NT2/D1 (cell line): ENCODE results near the gene FBXW10.
"Not testable (repeated sequence)": the region's sequence is repeated elsewhere in the genome, so short reads cannot be mapped to it uniquely, and the experiment has no call there.

Experiments used
- DNase-seq: peaks from one replicate; pipeline ENCODE4 v3.0.0-alpha.2; 2011; ENCODE audit warnings: low read depth, low spot score
- H3K27me3 ChIP-seq: 2 replicates; pipeline ENCODE4 v1.6.0; 2011; ENCODE audit warnings: mild to moderate bottlenecking; ENCODE audit not compliant: insufficient read length, insufficient read depth
- H3K36me3 ChIP-seq: 2 replicates; pipeline ENCODE4 v1.6.1; 2011; ENCODE audit warnings: mild to moderate bottlenecking, low read length, mixed read lengths; ENCODE audit not compliant: insufficient read depth, insufficient read length
- H3K4me1 ChIP-seq: 2 replicates; pipeline ENCODE4 v1.5.1; 2011; ENCODE audit not compliant: insufficient read depth, insufficient read length
- H3K4me3 ChIP-seq: 2 replicates; pipeline ENCODE4 v1.5.1; 2011; ENCODE audit warnings: low read depth; ENCODE audit not compliant: insufficient read length
- H3K9ac ChIP-seq: 2 replicates; pipeline ENCODE4 v1.6.0; 2011; ENCODE audit warnings: low read depth; ENCODE audit not compliant: insufficient read length
- H3K9me3 ChIP-seq: 2 replicates; pipeline ENCODE4 v1.5.1; 2011; ENCODE audit warnings: mild to moderate bottlenecking, low read length; ENCODE audit not compliant: insufficient read depth
- SUZ12 ChIP-seq: IDR thresholded peaks from 2 replicates; pipeline ENCODE4 v1.6.1; 2011; ENCODE audit not compliant: insufficient read length, insufficient read depth; ENCODE audit errors: extremely low read depth
- YY1 ChIP-seq: IDR thresholded peaks from 2 replicates; pipeline ENCODE4 v1.6.1; 2011; ENCODE audit not compliant: insufficient read length, insufficient read depth
- ZNF274 ChIP-seq: IDR thresholded peaks from 2 replicates; pipeline ENCODE4 v1.6.1; 2011; ENCODE audit warnings: mild to moderate bottlenecking, low read depth, low read length

Gene FBXW10

GRCh38 chr17:18760221-18760620 lies 16.4 kb downstream of the FBXW10 start:
- H3K9me3 ChIP-seq, H3K4me1 ChIP-seq, H3K4me3 ChIP-seq, H3K36me3 ChIP-seq, H3K9ac ChIP-seq, H3K27me3 ChIP-seq, DNase-seq: not testable (repeated sequence)

- H3K4me3 ChIP-seq, H3K36me3 ChIP-seq, H3K27me3 ChIP-seq, DNase-seq, H3K9ac ChIP-seq, H3K9me3 ChIP-seq, H3K4me1 ChIP-seq: not testable (repeated sequence)
Observed at GRCh38 chr17:18770572-18770971, 26.7 kb downstream of the FBXW10 start.

GRCh38 chr17:18771066-18771465 lies 27.2 kb downstream of the FBXW10 start:
- H3K4me1 ChIP-seq, DNase-seq, H3K9ac ChIP-seq, H3K27me3 ChIP-seq, H3K4me3 ChIP-seq, H3K9me3 ChIP-seq, H3K36me3 ChIP-seq: not testable (repeated sequence)

- Histone ChIP-seq H3K9me3 (no peaks in the 10 kb centered on the region), H3K9ac (no peak overlapping the region), H3K27me3 (no peaks in the 10 kb centered on the region), H3K4me1 (no peaks in the 10 kb centered on the region), H3K36me3 (no peaks in the 10 kb centered on the region), H3K4me3 (no peak overlapping the region)
- DNase-seq = no peak
- TF ChIP-seq YY1 (no peak), SUZ12 (no peak), ZNF274 (no peak)
Observed at GRCh38 chr17:18772471-18772870, 28.6 kb downstream of the FBXW10 start.

- not testable (repeated sequence) for H3K4me1 ChIP-seq, H3K27me3 ChIP-seq, H3K36me3 ChIP-seq, H3K9me3 ChIP-seq
- H3K4me3 ChIP-seq = peak within 1 kb of the TSS; percentile 42
- peak; percentile 77 for DNase-seq
- peak; percentile 49 for TF ChIP-seq YY1
- H3K9ac ChIP-seq = peak within 1 kb of the TSS; percentile 50
Observed at GRCh38 chr17:18780991-18781718, 37.3 kb downstream of the FBXW10 start, which contains the start of gene TVP23B. Gene TVP23B (plus strand): TSS chr17:18781183. CDS start chr17:18781294, 111 bp downstream.

GRCh38 chr17:18781805-18782204 lies 38.0 kb downstream of the FBXW10 start:
- H3K9me3 ChIP-seq, H3K27me3 ChIP-seq, H3K36me3 ChIP-seq, H3K4me1 ChIP-seq, DNase-seq, H3K9ac ChIP-seq, H3K4me3 ChIP-seq: not testable (repeated sequence)

- H3K4me3 ChIP-seq, H3K27me3 ChIP-seq, H3K9me3 ChIP-seq, H3K9ac ChIP-seq, H3K4me1 ChIP-seq, H3K36me3 ChIP-seq, DNase-seq: not testable (repeated sequence)
Observed at GRCh38 chr17:18785933-18786332, 42.1 kb downstream of the FBXW10 start.

- H3K4me1 ChIP-seq, H3K9ac ChIP-seq, H3K9me3 ChIP-seq, DNase-seq, H3K36me3 ChIP-seq, H3K27me3 ChIP-seq, H3K4me3 ChIP-seq: not testable (repeated sequence)
Observed at GRCh38 chr17:18786890-18787289, 43.0 kb downstream of the FBXW10 start.

- DNase-seq, H3K4me3 ChIP-seq, H3K36me3 ChIP-seq, H3K27me3 ChIP-seq, H3K9me3 ChIP-seq, H3K9ac ChIP-seq, H3K4me1 ChIP-seq: not testable (repeated sequence)
Observed at GRCh38 chr17:18791402-18791801, 47.5 kb downstream of the FBXW10 start.

GRCh38 chr17:18794841-18795240 lies 51.0 kb downstream of the FBXW10 start:
- not testable (repeated sequence) for H3K27me3 ChIP-seq, H3K9me3 ChIP-seq, H3K9ac ChIP-seq, H3K4me3 ChIP-seq, H3K36me3 ChIP-seq, DNase-seq, H3K4me1 ChIP-seq

- H3K9ac ChIP-seq, H3K36me3 ChIP-seq, H3K27me3 ChIP-seq, H3K9me3 ChIP-seq, H3K4me1 ChIP-seq, DNase-seq, H3K4me3 ChIP-seq: not testable (repeated sequence)
Observed at GRCh38 chr17:18796887-18797286, 53.0 kb downstream of the FBXW10 start.
